ENCODE measurements around the gene SVIL. TPM values are rescaled to one million over a fixed set of nuclear protein-coding genes. Genes with fewer than 3 reads are reported as not detected.
"Not testable (repeated sequence)": the region's sequence is repeated elsewhere in the genome, so short reads cannot be mapped to it uniquely, and the experiment has no call there.

SVIL gene
- polyA plus RNA-seq, 1 donor (not counting 4 experiments of a cell fraction or from before 2014, with no cell fraction given), result 16.2 TPM

DNA sequence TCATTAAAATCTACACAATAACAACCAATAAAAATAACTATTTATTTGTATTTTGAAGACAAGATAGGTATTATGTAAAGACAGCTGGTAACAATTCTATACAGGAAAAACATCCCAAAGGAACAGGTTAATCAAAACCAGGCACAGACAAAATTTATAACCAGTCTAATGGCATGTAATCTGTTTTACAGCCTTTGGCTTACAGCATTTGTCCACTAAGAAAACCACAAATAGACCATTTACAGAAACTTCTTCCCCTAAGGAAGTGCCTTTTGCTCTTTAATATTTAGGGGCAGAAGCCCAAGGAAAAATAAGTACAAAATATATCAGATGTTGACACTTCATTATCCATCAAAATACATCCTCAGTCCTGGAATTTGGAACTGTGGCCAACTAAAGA is 65.0 kb downstream of the SVIL start:
- Histone ChIP-seq H3K4me1 (ENCODE audit: control insufficient read depth, extremely low read depth, insufficient read depth, low read length) (no peaks in the 10 kb centered on the region), H3K36me3 (ENCODE audit: control insufficient read depth in 2 of 2, extremely low read depth in 1 of 2, insufficient read depth in 2 of 2, low read length in 2 of 2) (no peaks in the 10 kb centered on the region), H3K9ac (ENCODE audit: control insufficient read depth, extremely low read depth, insufficient read depth, low read length) (no peak overlapping the region), H3K4me3 (ENCODE audit: control insufficient read depth in 2 of 3, extremely low read depth in 1 of 3, insufficient read depth in 2 of 3, low read depth in 1 of 3, low read length in 3 of 3) (no peak overlapping the region), H3K27ac (ENCODE audit: control insufficient read depth, insufficient read depth, low read length) (no peak overlapping the region), H3K4me2 (ENCODE audit: control insufficient read depth, extremely low read depth, insufficient read depth, low read depth, low read length) (no peak overlapping the region), H3K9me3 (ENCODE audit: control insufficient read depth, low read depth, low read length) (no peaks in the 10 kb centered on the region), H4K20me1 (ENCODE audit: control insufficient read depth, extremely low read depth, insufficient read depth, low read length) (no peaks in the 10 kb centered on the region), H3K79me2 (ENCODE audit: control insufficient read depth, insufficient read depth, low read length) (no peaks in the 10 kb centered on the region), H2AFZ (ENCODE audit: control insufficient read depth, low read length) (no peak overlapping the region), H3K27me3 (ENCODE audit: control insufficient read depth, extremely low read depth, insufficient read depth, low read length) (no peaks in the 10 kb centered on the region), H3K9me1 (ENCODE audit: control insufficient read depth, extremely low read depth, insufficient read depth, low read length) (no peaks in the 10 kb centered on the region)
- FAIRE-seq (no peak), DNase-seq (ENCODE audit: low read depth, low spot score) (no peak)
- TF ChIP-seq EZH2 (IDR thresholded peaks at IDR 0.05; ENCODE audit: low read length), result no peak
- TF ChIP-seq, protein P1, sequence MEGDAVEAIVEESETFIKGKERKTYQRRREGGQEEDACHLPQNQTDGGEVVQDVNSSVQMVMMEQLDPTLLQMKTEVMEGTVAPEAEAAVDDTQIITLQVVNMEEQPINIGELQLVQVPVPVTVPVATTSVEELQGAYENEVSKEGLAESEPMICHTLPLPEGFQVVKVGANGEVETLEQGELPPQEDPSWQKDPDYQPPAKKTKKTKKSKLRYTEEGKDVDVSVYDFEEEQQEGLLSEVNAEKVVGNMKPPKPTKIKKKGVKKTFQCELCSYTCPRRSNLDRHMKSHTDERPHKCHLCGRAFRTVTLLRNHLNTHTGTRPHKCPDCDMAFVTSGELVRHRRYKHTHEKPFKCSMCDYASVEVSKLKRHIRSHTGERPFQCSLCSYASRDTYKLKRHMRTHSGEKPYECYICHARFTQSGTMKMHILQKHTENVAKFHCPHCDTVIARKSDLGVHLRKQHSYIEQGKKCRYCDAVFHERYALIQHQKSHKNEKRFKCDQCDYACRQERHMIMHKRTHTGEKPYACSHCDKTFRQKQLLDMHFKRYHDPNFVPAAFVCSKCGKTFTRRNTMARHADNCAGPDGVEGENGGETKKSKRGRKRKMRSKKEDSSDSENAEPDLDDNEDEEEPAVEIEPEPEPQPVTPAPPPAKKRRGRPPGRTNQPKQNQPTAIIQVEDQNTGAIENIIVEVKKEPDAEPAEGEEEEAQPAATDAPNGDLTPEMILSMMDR (optimal IDR thresholded peaks at IDR 0.05 in 1 of 3, IDR thresholded peaks at IDR 0.05 in 1 of 3, conservative IDR thresholded peaks at IDR 0.05 in 1 of 3; ENCODE audit: extremely low read depth in 1 of 3, insufficient read depth in 2 of 3, low read length in 3 of 3), result no peak
- dilution Hi-C loops (cut with MboI; ENCODE audit: extremely low pct_ligation_motif_present, low sequenced_read_pairs), result no loop called here

DNA sequence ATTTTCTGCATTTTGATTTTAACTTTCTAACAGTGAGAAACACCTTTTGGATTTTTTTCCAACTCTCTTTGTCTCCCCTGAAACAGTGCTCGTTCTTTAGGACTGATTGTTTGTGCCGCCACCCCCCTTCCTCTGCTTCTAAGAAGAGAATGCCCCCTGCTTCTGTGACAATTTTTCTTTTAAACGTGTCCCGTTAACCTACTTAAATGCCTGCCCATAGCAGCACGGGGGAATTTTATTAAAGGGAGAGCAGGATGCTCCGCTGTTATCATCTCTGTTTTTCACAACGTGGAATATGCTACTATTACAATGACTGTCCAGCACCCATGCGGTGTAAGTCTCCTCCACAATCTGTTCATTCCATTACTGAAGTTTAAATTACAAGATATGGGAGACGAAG is 67.8 kb downstream of the SVIL start:
- FAIRE-seq, result no peak

DNA sequence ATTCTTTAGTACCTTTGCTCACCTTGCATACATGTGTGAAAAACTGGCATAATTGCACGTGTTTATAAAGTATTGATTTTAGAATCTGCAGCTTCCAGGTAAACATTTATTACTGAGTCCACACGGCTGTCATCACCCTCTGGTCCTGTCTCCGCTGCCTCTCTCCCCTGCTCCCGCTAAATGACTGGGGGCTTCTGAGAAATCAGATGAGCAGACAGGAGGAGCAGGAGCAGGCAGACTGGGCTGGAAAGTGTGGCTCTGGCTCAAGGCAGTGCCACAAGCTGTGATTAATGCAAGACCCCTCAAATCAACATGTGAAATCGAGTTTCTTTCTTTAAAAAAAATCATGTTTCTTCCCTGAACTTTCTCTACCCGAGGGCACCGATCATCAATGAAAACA is 68.6 kb downstream of the SVIL start:
- H3K4me2 ChIP-seq (ENCODE audit: control insufficient read depth, extremely low read depth, insufficient read depth, low read depth, low read length); DNase-seq (ENCODE audit: low read depth, low spot score); H3K4me3 ChIP-seq (ENCODE audit: control insufficient read depth in 2 of 3, extremely low read depth in 1 of 3, insufficient read depth in 2 of 3, low read depth in 1 of 3, low read length in 3 of 3); FAIRE-seq; H3K4me1 ChIP-seq (ENCODE audit: control insufficient read depth, extremely low read depth, insufficient read depth, low read length); H3K9me1 ChIP-seq (ENCODE audit: control insufficient read depth, extremely low read depth, insufficient read depth, low read length); H3K9ac ChIP-seq (ENCODE audit: control insufficient read depth, extremely low read depth, insufficient read depth, low read length); H3K27me3 ChIP-seq (ENCODE audit: control insufficient read depth, extremely low read depth, insufficient read depth, low read length); H2AFZ ChIP-seq (ENCODE audit: control insufficient read depth, low read length); H4K20me1 ChIP-seq (ENCODE audit: control insufficient read depth, extremely low read depth, insufficient read depth, low read length); H3K9me3 ChIP-seq (ENCODE audit: control insufficient read depth, low read depth, low read length); H3K27ac ChIP-seq (ENCODE audit: control insufficient read depth, insufficient read depth, low read length); dilution Hi-C loops (cut with MboI; ENCODE audit: extremely low pct_ligation_motif_present, low sequenced_read_pairs); H3K79me2 ChIP-seq (ENCODE audit: control insufficient read depth, insufficient read depth, low read length); H3K36me3 ChIP-seq (ENCODE audit: control insufficient read depth in 2 of 2, extremely low read depth in 1 of 2, insufficient read depth in 2 of 2, low read length in 2 of 2): not testable (repeated sequence)

More for the DNA sequence above, 67.8 kb downstream of the SVIL start:
- Histone ChIP-seq H4K20me1 (ENCODE audit: control insufficient read depth, extremely low read depth, insufficient read depth, low read length) (no peaks in the 10 kb centered on the region), H3K9ac (ENCODE audit: control insufficient read depth, extremely low read depth, insufficient read depth, low read length) (no peak overlapping the region), H3K27ac (ENCODE audit: control insufficient read depth, insufficient read depth, low read length) (no peak overlapping the region), H2AFZ (ENCODE audit: control insufficient read depth, low read length) (no peak overlapping the region), H3K36me3 (ENCODE audit: control insufficient read depth in 2 of 2, extremely low read depth in 1 of 2, insufficient read depth in 2 of 2, low read length in 2 of 2) (peaks cover 0 to 4% of the 10 kb centered on the region in 2 experiments), H3K79me2 (ENCODE audit: control insufficient read depth, insufficient read depth, low read length) (no peaks in the 10 kb centered on the region), H3K27me3 (ENCODE audit: control insufficient read depth, extremely low read depth, insufficient read depth, low read length) (no peaks in the 10 kb centered on the region), H3K9me1 (ENCODE audit: control insufficient read depth, extremely low read depth, insufficient read depth, low read length) (no peaks in the 10 kb centered on the region), H3K4me2 (ENCODE audit: control insufficient read depth, extremely low read depth, insufficient read depth, low read depth, low read length) (no peak overlapping the region), H3K4me3 (ENCODE audit: control insufficient read depth in 2 of 3, extremely low read depth in 1 of 3, insufficient read depth in 2 of 3, low read depth in 1 of 3, low read length in 3 of 3) (no peak overlapping the region), H3K9me3 (ENCODE audit: control insufficient read depth, low read depth, low read length) (no peaks in the 10 kb centered on the region), H3K4me1 (ENCODE audit: control insufficient read depth, extremely low read depth, insufficient read depth, low read length) (no peaks in the 10 kb centered on the region)
- dilution Hi-C loops (cut with MboI; ENCODE audit: extremely low pct_ligation_motif_present, low sequenced_read_pairs), result no loop called here
- TF ChIP-seq EZH2 (IDR thresholded peaks at IDR 0.05; ENCODE audit: low read length), result no peak
- no peak for DNase-seq (ENCODE audit: low read depth, low spot score)

Measured in keratinocyte (primary cell).